NOMO-1 treated with dmso at 0.1 percent for 144 hours (cell line): ENCODE measurements around the gene CBR3.
"Not testable (repeated sequence)": the region's sequence is repeated elsewhere in the genome, so short reads cannot be mapped to it uniquely, and the experiment has no call there.

Experiments
- DNase-seq: peaks from one replicate; lab custom pipeline; 2025; ENCODE audit not compliant: unreplicated experiment; lab: John Stamatoyannopoulos, UW

Gene CBR3

GRCh38 chr21:36117286-36117741, 17.6 kb upstream of the CBR3 start:
- DNase-seq: no peak

GRCh38 chr21:36120304-36120888, 14.5 kb upstream of the CBR3 start:
- peak; percentile 83 for DNase-seq

DNA sequence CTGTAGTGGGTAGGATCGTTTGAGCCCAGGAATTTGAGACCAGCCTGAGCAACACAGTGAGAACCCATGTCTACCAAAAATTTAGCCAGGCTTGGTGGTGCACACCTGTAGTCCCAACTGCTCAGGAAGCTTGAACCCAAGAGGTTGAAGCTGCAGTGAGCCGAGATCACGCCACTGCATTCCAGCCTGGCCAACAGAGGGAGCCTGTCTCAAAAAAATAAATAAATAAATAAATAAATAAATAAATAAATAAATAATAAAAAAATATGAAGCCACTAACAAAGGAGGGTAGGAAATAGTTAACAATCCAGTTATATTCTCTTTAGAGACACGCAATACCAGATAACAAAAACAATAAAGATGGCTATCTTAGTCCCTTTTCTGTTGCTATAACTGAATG, 11.9 kb upstream of the CBR3 start:
- no peak for DNase-seq

GRCh38 chr21:36124395-36124794, 10.5 kb upstream of the CBR3 start:
- no peak for DNase-seq

GRCh38 chr21:36125512-36126207, 9.2 kb upstream of the CBR3 start:
- DNase-seq: no peak

- DNase-seq: no peak
Measured at GRCh38 chr21:36126208-36126565, 8.7 kb upstream of the CBR3 start.

DNA sequence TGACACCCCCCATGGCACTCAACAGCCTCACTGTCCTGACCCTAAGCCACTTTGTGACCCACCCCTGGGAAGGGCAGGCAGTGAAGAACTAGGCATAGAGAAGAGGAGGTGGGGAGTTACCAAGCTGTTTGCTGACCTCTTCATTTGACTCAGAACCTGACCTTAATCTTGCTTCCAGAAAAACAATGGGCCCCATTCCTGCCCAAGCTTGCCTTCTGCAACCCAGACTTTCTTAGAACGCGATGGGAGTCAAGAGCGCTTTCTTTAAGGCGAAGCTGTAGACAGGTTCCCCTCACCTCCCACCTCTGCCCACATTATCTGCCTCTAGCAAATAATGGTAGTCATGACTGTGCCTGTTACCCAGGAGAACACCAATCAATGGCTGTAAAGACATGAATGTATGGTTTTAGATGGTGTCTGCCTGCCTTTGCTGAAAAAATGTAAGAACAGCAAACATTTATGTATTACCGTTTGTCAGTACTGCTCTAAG, 8.2 kb upstream of the CBR3 start:
- DNase-seq: no peak

DNA sequence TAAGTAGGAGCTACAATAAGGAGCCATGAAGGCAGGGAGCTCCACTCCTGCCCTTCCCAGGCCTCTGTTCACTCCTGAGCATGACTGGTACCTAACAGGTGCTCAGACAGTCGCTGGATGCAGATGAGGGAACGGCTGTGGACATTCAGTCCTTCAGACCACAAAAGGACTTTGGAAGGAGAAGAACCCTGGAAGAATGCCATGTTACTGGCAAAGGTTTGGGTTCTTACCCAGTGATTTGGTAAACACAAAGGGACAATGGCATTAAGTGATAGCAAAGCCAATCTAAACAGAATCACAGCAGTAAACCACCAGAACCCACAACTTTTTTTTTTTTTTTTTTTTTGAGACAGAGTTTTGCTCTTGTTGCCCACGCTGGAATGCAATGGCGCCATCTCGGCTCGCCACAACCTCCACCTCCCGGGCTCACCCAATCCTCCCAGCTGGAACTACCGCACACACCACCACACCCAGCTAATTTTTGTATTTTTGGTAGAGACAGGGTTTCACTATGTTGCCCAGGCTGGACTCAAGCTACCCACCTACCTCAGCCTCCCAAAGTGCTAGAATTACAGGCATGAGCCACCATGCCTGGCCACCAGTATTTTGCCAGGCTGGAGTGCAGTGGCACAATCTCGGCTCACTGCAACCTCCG, 7.5 kb upstream of the CBR3 start:
- DNase-seq: no peak

DNA sequence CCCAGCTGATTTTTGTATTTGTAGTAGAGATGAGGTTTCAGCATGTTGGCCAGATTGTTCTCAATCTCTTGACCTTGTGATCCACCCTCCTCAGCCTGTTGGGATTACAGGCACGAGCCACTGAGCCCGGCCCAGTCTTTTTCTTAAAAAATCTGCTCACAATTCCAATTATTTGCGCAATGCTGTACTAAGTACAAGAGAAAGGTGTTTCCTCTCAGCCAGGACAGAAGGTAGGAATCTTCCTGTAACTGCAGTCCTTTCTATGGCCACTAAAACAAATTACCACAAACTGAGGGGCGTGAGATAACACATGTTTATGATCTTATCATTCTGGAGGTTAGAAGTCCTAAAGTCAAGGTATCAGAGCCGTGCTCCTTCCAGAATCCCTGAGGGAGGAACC, 6.9 kb upstream of the CBR3 start:
- DNase-seq: no peak

DNA sequence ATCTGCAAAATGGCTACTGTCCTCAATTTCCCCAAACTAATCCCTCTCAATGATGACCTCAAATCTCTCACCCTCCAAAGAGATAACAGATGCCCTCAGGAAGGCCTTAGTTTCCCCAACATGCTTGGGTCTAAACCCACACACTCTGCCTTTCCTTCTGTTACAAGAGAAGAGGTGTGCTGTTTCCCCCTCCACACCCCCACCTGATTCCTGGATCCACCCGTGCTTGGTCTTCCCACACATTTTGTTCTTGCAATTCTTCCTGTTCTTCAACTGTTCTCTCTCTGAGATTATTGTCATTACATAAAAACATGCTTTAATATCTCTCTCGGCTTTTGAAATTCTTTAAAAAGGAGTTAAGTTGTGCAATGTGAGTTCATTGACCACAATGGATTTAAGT, 5.7 kb upstream of the CBR3 start:
- DNase-seq: no peak

GRCh38 chr21:36130414-36130762, 4.5 kb upstream of the CBR3 start:
- DNase-seq: not testable (repeated sequence)

- not testable (repeated sequence) for DNase-seq
Measured at GRCh38 chr21:36130839-36131238, 4.0 kb upstream of the CBR3 start.

DNA sequence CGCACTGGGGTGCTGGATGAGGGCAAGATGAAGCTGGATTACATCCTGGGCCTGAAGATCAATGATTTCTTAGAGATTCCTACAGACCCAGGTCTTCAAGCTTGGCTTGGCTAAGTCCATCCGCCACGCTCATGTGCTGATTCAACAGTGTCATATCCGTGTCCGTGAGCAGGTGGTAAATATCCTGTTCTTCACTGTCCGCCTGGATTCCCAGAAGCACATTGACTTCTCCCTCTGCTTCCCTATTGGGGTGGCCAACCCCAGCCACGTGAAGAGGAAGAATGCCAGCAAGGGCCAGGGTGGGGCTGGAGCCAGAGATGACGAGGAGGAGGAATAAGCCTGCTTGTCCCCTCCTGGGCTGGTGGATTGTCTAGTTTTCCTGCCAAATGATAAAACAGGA, 2.2 kb upstream of the CBR3 start:
- no peak for DNase-seq

DNA sequence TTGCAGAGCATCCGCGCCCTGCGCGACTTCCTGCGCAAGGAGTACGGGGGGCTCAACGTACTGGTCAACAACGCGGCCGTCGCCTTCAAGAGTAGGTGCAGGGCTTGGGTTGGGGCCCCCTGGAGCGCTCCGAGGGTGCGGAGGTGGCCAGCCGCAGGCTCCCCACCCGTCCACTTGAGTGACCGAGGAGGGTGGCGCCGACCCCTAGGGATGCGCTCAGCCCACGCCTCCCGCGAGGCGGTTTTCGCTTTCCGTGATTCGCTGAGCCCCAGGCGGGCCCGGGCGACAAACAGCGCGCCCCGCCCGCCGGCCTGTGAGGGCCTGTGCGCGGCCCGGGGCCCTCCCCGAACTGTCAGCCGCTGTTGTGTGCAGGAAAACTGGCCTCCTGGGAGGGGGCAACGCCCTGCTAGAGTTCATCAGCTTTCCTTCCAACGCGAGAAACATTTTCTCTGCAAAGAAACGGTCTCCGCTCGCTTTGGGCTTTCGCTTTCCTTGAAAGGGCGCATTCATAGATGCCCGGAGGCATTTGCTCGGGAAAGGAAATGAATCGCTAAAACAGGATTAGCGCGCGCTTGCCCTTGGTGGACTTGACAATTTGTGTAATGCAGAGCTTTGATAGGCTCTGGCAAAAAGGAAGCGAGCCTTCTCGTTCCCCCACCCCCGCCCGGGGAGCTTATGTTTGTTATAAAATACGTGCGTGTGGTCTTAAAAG, 668 bp downstream of the CBR3 start:
- DNase-seq: peak; percentile 76

DNA sequence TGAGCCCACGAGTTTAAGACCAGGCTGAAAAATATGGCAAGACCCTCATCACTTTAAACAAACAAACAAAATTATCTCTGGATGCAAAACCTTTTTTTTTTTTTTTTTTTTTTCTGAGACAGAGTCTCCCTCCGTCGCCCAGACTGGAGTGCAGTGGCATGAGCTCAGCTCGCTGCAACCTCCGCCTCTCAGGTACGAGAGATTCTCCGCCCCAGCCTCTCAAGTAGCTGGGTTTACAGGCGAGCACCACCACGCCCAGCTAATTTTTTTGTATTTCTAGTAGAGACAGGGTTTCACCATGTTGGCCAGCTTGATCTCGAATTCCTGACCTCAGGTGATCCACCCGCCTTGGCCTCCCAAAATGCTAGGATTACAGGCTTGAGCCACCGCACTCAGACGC, 4.9 kb downstream of the CBR3 start:
- DNase-seq: not testable (repeated sequence)

DNA sequence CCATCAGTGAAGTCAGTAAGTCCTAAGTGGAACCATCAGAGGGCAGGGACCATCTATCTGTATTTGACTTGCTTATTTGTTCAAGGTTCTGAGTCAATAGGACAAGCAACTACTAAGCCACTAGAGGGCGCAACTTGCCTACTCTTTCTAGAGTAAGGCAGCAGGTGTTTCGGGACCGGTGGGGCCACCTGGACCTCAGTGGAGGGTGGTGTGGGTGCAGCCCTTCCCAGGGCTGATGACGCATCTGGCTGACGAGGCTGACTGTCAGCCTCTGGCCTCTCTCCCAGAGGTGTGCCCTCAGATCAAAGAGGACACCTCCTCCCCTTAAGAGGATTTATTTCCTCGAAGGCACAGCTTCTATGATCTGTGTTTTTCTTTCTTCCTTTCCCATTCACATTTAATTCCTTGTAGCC, 6.6 kb downstream of the CBR3 start:
- DNase-seq: peak; percentile 39

DNA sequence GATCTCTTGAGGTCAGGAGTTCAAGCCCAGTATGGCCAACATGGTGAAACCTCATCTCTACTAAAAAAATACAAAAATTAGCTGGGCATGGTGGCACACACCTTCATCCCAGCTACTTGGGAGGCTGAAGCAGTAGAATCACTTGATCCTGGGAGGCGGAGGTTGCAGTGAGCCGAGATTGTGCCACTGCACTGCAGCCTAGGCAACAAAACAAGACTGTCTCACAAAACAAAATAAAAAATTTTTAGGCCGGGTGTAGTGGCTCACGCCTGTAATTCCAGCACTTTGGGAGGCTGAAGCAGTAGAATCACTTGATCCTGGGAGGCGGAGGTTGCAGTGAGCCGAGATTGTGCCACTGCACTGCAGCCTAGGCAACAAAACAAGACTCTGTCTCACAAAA, 9.4 kb downstream of the CBR3 start:
- not testable (repeated sequence) for DNase-seq

- no peak for DNase-seq
Measured at GRCh38 chr21:36145259-36145658, 10.4 kb downstream of the CBR3 start.

DNA sequence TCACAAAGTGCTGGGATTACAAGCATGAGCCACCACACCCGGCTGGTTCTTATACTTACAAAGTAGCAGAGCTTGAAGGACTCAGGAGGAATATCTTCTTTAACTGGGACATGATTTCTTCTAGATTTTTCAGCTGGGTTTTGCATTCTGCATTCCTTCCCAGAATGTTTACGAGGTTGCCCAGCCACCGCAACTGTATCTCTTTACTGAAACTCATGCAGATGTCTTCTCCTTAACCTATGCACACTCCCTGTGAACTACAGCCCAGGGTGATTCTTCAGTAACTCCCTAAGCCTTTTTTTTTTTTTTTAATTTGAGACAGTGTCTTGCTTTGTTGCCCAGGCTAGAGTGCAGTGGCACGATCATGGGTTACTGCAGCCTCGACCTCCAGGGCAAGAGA, 13.0 kb downstream of the CBR3 start:
- DNase-seq: no peak

DNA sequence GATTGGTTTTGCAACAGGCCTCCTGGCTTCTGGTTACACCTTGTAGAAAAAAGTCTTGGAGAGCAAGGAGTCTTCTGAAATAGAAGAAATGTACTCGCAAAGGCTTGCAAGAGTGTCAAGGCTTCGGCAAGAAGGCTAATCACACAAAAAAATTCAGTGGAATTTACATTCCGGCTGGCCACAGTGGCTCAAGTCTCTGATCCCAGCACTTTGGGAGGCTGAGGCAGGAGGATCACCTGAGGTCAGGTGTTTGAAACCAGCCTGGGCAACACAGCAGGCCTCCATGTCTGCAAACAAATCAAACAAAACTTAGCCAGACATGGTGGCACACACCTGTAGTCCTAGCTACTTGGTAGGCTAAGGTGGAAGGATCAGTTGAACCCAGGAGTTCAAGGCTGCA, 14.0 kb downstream of the CBR3 start:
- no peak for DNase-seq

GRCh38 chr21:36149788-36150711, 15.2 kb downstream of the CBR3 start:
- DNase-seq: peak; percentile 96
